Choroid plexus epithelial cell (primary cell): ENCODE measurements around the gene GKN1.
"Not testable (repeated sequence)": the region's sequence is repeated elsewhere in the genome, so short reads cannot be mapped to it uniquely, and the experiment has no call there.

Experiments
- DNase-seq: peaks from one replicate; pipeline ENCODE4 v3.0.0-alpha.2; 2010; ENCODE audit warnings: low read depth
- H3K4me3 ChIP-seq: 2 replicates; pipeline ENCODE4 v1.5.1; 2011; ENCODE audit warnings: low read depth, mild to moderate bottlenecking, control low read depth, low read length, moderate library complexity
- CTCF ChIP-seq: conservative IDR thresholded peaks from 2 replicates; pipeline ENCODE4 v1.5.1; 2011; ENCODE audit warnings: low read depth, mild to moderate bottlenecking, control low read depth, inconsistent platforms, low read length, moderate library complexity

Gene GKN1

GRCh38 chr2:68942827-68943226 is 31.6 kb upstream of the GKN1 start:
- TF ChIP-seq CTCF, result no peak
- no peak overlapping the region for H3K4me3 ChIP-seq
- DNase-seq, result no peak

- peak; percentile 74 for DNase-seq
- H3K4me3 ChIP-seq, result no peak overlapping the region
- peak; percentile 82 for TF ChIP-seq CTCF
Observed at GRCh38 chr2:68943581-68944568, 30.6 kb upstream of the GKN1 start.

- no peak for TF ChIP-seq CTCF
- no peak overlapping the region for H3K4me3 ChIP-seq
- DNase-seq, result no peak
Observed at GRCh38 chr2:68946117-68946516, 28.3 kb upstream of the GKN1 start.

- DNase-seq, result no peak
- H3K4me3 ChIP-seq, result no peak overlapping the region
- no peak for TF ChIP-seq CTCF
Observed at GRCh38 chr2:68948710-68949109, 25.7 kb upstream of the GKN1 start.

GRCh38 chr2:68951899-68952298 is 22.5 kb upstream of the GKN1 start:
- no peak for DNase-seq
- no peak for TF ChIP-seq CTCF
- H3K4me3 ChIP-seq, result no peak overlapping the region

GRCh38 chr2:68952887-68953521 is 21.4 kb upstream of the GKN1 start, which contains the start of gene GKN2:
GKN2 (minus strand) TSS chr2:68952893; CDS start chr2:68952861, 32 bp downstream.
- TF ChIP-seq CTCF, result no peak

GRCh38 chr2:68955432-68955831 is 19.0 kb upstream of the GKN1 start:
- H3K4me3 ChIP-seq, DNase-seq: not testable (repeated sequence)

More at GRCh38 chr2:68952887-68953521, 21.4 kb upstream of the GKN1 start, which contains the start of gene GKN2:
- no peak for DNase-seq
- H3K4me3 ChIP-seq, result no peak within 1 kb of the TSS
